ENCODE data around the gene MAP3K5.

DNA sequence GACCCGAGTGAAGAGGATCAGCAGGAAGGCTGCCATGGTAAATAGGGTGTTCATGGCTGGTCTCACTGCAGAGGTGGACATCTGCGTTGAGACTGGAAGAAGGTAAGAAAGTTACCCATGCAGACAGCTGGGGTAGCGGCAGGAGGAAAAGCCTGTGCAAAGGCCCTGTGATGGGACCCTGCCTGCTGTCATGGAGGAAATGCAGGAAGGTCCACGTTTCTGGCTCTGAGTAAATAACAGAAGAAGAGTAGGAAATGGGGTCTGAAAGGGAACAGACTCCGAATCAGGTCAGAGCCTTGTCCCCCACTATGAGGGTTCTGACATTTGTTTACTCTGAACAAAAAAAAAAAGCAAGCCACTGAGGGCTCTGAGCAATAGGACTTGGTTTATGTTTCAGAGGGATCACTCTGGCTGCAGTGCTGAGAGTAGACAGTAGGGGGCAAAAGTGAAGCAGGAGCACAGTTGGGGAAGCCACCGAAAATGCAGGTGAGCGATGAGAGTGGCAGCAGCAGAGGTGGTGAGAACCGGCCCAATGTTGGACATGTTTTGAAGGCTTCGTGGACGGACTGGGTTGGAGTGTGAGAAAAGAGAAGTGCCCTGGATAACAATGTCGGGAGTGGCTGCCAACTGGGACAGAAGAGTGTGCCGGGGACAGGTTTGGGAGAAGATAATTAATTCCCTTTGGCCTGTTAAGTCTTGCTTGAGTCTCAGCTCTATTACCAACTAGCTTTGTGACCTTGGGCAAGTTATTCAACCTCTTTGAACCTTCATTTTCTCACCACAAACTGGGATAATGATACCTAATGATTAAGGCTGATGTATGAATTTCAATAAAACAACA is 184.1 kb downstream of the MAP3K5 start:
- TF ChIP-seq, protein P1, sequence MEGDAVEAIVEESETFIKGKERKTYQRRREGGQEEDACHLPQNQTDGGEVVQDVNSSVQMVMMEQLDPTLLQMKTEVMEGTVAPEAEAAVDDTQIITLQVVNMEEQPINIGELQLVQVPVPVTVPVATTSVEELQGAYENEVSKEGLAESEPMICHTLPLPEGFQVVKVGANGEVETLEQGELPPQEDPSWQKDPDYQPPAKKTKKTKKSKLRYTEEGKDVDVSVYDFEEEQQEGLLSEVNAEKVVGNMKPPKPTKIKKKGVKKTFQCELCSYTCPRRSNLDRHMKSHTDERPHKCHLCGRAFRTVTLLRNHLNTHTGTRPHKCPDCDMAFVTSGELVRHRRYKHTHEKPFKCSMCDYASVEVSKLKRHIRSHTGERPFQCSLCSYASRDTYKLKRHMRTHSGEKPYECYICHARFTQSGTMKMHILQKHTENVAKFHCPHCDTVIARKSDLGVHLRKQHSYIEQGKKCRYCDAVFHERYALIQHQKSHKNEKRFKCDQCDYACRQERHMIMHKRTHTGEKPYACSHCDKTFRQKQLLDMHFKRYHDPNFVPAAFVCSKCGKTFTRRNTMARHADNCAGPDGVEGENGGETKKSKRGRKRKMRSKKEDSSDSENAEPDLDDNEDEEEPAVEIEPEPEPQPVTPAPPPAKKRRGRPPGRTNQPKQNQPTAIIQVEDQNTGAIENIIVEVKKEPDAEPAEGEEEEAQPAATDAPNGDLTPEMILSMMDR (IDR thresholded peaks at IDR 0.05), result peak in 4 of 5 experiments; percentile 39 to 74 (median 50)
- no peak for TF ChIP-seq POLR2A (IDR thresholded peaks at IDR 0.05)
